Aorta (tissue), 5 donors: ENCODE results near the gene NDST1. TPM values are rescaled to one million over a fixed set of nuclear protein-coding genes. Genes with fewer than 3 reads are reported as not detected.

Source experiments
- ATAC-seq: fragments of 200-7000 bp; cut with Tn5 transposase; one replicate; pipeline ENCODE4 v1.9.1; 2022; ENCODE audit warnings: moderate library complexity; ENCODE audit not compliant: low FRiP score
- DNase-seq, 2 donors: peaks; one replicate each; pipeline ENCODE4 v3.0.0-alpha.2; 2020
- H3K27ac ChIP-seq, 2 donors: one replicate each; pipeline ENCODE4 v1.5.1; 2013; ENCODE audit warnings: low read length in 2 of 2, mild to moderate bottlenecking in 2 of 2, moderate library complexity in 2 of 2, control low read depth in 1 of 2, inconsistent platforms in 1 of 2, low read depth in 1 of 2
- H3K27me3 ChIP-seq, 2 donors: one replicate each; pipeline ENCODE4 v1.6.1; 2013; ENCODE audit warnings: control low read depth in 1 of 2, low read length in 1 of 2, mild to moderate bottlenecking in 1 of 2, moderate library complexity in 1 of 2; ENCODE audit not compliant: insufficient read depth in 2 of 2, control insufficient read depth in 1 of 2
- H3K36me3 ChIP-seq, 2 donors: one replicate each; pipeline ENCODE4 v1.6.1; 2013; ENCODE audit warnings: control low read depth in 1 of 2, low read length in 1 of 2, mild to moderate bottlenecking in 1 of 2; ENCODE audit not compliant: insufficient read depth in 2 of 2, control insufficient read depth in 1 of 2
- H3K4me1 ChIP-seq, 2 donors: one replicate each; pipeline ENCODE4 v1.6.1; 2013; ENCODE audit warnings: low read length in 2 of 2, control low read depth in 1 of 2, mild to moderate bottlenecking in 1 of 2, moderate library complexity in 1 of 2; ENCODE audit not compliant: insufficient read depth in 2 of 2, control insufficient read depth in 1 of 2
- H3K4me3 ChIP-seq, 2 donors: one replicate each; pipeline ENCODE4 v1.5.1; 2013; ENCODE audit warnings: low read length in 2 of 2, control low read depth in 1 of 2, mild to moderate bottlenecking in 1 of 2
- H3K9me3 ChIP-seq: one replicate; pipeline ENCODE4 v1.6.1; 2013; ENCODE audit warnings: mild to moderate bottlenecking, low read length; ENCODE audit not compliant: control insufficient read depth
- WGBS, 2 donors: extraction: QIAGEN DNeasy Blood & Tissue Kit; methylation state at CpG; one replicate each; pipeline ENCODE4 v1.1.7; 2013; 5-methylcytosine and 5-hydroxymethylcytosine counted together
- intact Hi-C, 2 donors: fragments of 100-400 bp; cut with DNase I; formaldehyde crosslinking; loops; one replicate each; pipeline versions ENCODE4 v1.14.2 to v1.15.0; 2022
- polyA plus RNA-seq, 2 donors: library from polyadenylated mRNA; stranded (reverse); fragments of 200-250 nt; gene quantifications; one replicate each; pipeline ENCODE4 v1.2.3, GENCODE V29; 2013
- total RNA-seq, 2 donors: library from RNA; stranded (reverse); fragmentation: NEBNext Ultra II Directional; extraction: Animal tissue kit (Norgen Biotek cat#: 25700); gene quantifications; one replicate each; pipeline ENCODE4 v1.2.1, GENCODE V29; 2021
- donor health status: healthy with polysubstance abuse.
- donor health status: Bipolar disorder and iron deficiency.
- donor health status: DM: no; HTN: no; CAD: no.
- donor health status: DM: no; HTN: no; CAD: no.
- donor health status: DM: yes; HTN: yes; CAD: no.

NDST1 gene
- total and polyA plus RNA-seq, 4 donors = 10.4 to 116 (median 43.1) TPM

- ATAC-seq (no peak), DNase-seq (no peak)
- Histone ChIP-seq H3K4me1 (peaks cover 11 to 25% of the 10 kb centered on the region in 2 donors), H3K27me3 (no peaks in the 10 kb centered on the region), H3K27ac (peak overlapping the region in 1 of 2 donors; percentile 80), H3K4me3 (no peak overlapping the region), H3K9me3 (no peaks in the 10 kb centered on the region), H3K36me3 (no peaks in the 10 kb centered on the region)
- WGBS, 2 donors = 35 to 46% methylated on average over 6 of the region's 6 CpGs
- intact Hi-C loops = no loop called here
Measured at GRCh38 chr5:150492621-150493020, 15.3 kb upstream of the NDST1 start.

DNA sequence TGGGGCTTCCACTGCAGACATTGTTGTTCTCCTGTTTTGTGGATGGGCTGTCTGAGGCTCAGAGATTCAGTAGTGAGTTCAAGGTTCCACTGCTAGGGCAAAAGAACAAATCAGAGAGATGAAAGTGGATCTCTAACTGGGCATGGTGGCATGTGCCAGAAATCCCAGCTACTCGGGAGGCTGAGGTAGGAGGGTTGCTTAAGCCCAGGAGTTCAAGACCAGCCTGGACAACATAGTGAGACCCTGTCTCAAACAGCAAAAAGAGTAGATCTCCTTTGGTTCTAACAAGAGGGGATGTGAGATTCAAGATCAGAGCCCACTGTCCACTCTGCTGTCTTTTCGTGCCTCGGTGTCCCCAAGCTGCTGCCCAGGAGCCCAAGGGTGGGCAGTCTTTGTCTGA, 11.8 kb upstream of the NDST1 start:
- H3K4me1 ChIP-seq = peaks cover 4 to 15% of the 10 kb centered on the region in 2 donors
- ATAC-seq = no peak

DNA sequence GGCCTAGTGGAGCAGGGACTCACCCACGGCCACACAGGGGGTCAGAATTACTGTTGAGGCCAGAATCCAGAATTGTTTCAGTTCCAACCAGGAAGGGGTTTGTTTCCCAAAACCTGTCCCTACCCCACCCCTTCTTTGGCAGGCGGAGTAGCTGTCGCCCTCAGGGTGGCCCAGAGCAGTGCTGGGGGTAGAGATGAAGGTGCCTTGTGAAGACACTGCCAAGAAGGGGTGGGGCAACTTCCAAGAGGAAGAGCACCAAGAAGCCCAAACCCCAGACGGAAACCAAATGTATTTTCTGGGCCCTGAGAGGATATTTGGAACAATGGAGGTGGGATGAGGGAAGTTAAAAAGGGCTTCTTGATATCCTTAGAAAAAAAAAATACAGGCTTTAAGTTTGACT, 11.4 kb upstream of the NDST1 start:
- Histone ChIP-seq H3K27me3 (no peaks in the 10 kb centered on the region), H3K27ac (peak overlapping the region; percentile 1 to 72), H3K4me3 (no peak overlapping the region), H3K36me3 (no peaks in the 10 kb centered on the region), H3K9me3 (no peaks in the 10 kb centered on the region), H3K4me1 (peaks cover 3 to 11% of the 10 kb centered on the region in 2 donors)
- ATAC-seq = no peak
- 56 to 57% methylated on average over 4 of the region's 4 CpGs for WGBS, 2 donors
- no peak for DNase-seq
- intact Hi-C loops = no loop called here

More for the DNA sequence above, 11.8 kb upstream of the NDST1 start:
- intact Hi-C loops = no loop called here
- Histone ChIP-seq H3K4me3 (no peak overlapping the region), H3K9me3 (no peaks in the 10 kb centered on the region), H3K36me3 (no peaks in the 10 kb centered on the region), H3K27ac (peak overlapping the region; percentile 1 to 72), H3K27me3 (no peaks in the 10 kb centered on the region)
- no peak for DNase-seq
- WGBS, 2 donors = 82 to 88% methylated on average over 3 of the region's 3 CpGs

DNA sequence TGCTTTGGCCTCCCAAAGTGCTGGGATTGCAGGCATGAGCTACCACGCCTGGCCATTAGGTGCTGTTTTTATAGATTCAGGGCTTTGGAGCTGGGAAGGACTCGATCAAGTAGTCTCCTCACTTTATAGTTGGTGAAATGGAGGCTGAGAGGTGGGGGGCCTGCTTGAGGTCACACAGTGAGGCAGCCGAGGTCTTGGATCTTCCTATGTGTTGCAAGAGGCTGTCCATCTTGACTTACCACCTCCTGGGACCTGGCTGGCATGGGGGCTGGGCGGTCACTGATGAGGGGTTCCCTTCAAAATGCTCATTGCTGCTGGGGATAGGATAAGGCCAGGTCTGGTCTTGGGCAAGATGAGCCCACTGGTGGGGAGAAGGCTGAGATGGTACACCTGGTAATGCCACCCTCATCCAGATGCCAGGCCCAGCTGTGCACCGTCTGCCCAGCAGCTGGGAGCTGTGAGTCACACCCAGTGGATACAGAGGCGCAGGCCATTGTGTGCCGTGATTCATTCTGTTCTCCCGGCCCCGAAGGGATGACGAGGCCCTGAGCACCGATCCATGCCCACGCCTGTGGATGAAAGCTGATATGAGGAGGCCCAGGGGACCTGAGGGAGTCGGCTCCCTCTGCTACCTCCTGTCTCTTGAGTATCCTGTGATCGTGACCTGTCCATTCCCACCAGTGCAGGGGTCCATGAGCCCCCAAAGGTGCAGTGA, 10.5 kb upstream of the NDST1 start:
- Histone ChIP-seq H3K4me1 (peaks cover 3 to 6% of the 10 kb centered on the region in 2 donors), H3K27me3 (no peaks in the 10 kb centered on the region), H3K36me3 (no peaks in the 10 kb centered on the region), H3K4me3 (no peak overlapping the region), H3K9me3 (no peaks in the 10 kb centered on the region), H3K27ac (peak overlapping the region; percentile 20 to 66)
- intact Hi-C loops = no loop called here
- peak; percentile 86 to 94 for DNase-seq
- 24 to 27% methylated on average over 14 of the region's 14 CpGs for WGBS, 2 donors
- peak; percentile 82 for ATAC-seq

GRCh38 chr5:150497989-150498317, 10.0 kb upstream of the NDST1 start:
- Histone ChIP-seq H3K36me3 (no peaks in the 10 kb centered on the region), H3K4me3 (no peak overlapping the region), H3K27ac (peak overlapping the region; percentile 20 to 60), H3K4me1 (peaks cover 3 to 6% of the 10 kb centered on the region in 2 donors), H3K27me3 (no peaks in the 10 kb centered on the region), H3K9me3 (no peaks in the 10 kb centered on the region)
- ATAC-seq (peak; percentile 3), DNase-seq (no peak)
- whole genome bisulfite sequencing, 2 donors = 42 to 47% methylated on average over 5 of the region's 5 CpGs
- intact Hi-C loops = no loop called here

DNA sequence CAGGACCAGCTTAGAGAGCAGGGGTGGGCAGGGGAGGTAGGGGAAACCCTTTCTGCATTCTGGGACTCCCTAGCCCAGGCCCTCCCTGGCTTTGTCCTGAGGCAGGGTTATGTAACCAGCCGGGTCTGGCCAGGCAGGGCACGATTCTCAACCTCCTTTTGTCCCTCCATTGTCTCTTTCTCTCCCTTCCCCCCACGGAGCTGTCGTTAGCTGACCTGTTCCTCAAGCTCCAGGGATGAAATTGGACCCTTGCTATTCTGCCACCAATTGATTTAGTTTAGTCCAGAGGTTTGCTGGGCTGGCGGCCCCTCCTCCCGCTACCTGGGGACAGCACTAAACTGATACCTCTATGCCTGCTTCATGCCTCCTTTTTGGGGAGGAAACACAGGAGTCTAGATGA, 9.4 kb upstream of the NDST1 start:
- DNase-seq (no peak), ATAC-seq (no peak)
- no peaks in the 10 kb centered on the region for H3K36me3 ChIP-seq
- H3K4me1 ChIP-seq = peaks cover 3 to 6% of the 10 kb centered on the region in 2 donors
- no peak overlapping the region for H3K4me3 ChIP-seq
- no peaks in the 10 kb centered on the region for H3K9me3 ChIP-seq
- no peaks in the 10 kb centered on the region for H3K27me3 ChIP-seq
- 35 to 42% methylated on average over 6 of the region's 6 CpGs for WGBS, 2 donors
- H3K27ac ChIP-seq = no peak overlapping the region
- intact Hi-C loops = no loop called here

- no peaks in the 10 kb centered on the region for H3K9me3 ChIP-seq
- H3K4me1 ChIP-seq = peaks cover 3 to 6% of the 10 kb centered on the region in 2 donors
- no peak overlapping the region for H3K4me3 ChIP-seq
- DNase-seq (no peak), ATAC-seq (no peak)
- H3K27me3 ChIP-seq = no peaks in the 10 kb centered on the region
- no peak overlapping the region for H3K27ac ChIP-seq
- H3K36me3 ChIP-seq = no peaks in the 10 kb centered on the region
- intact Hi-C loops = no loop called here
Measured at GRCh38 chr5:150498971-150499370, 9.0 kb upstream of the NDST1 start.

DNA sequence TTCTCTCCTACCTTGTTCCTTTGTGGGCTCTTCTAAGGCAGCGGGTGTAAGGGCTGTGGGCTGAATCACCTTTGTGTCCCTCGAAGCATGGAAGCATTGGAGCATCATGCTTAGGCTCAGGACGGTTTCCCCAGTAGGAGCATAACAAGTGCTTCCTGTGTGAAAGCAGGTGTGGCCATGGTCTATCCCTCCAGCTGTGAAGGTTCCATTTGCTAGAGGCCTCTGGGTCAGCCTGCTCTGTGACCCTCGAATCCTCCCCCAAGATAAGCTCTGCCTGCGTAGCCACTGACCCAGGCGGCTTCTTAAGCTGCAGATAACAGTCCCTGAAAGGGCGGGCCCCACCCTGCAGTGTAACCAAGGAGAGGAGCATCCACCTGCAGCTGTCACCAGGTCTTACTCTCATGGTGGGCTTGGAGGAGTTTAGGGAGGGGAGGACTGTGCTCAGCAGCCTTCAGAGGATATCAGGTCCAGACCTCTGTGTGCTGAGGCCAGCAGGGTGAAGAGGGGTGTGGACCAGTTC, 8.4 kb upstream of the NDST1 start:
- H3K4me3 ChIP-seq = no peak overlapping the region
- H3K4me1 ChIP-seq = peaks cover 3 to 6% of the 10 kb centered on the region in 2 donors
- intact Hi-C loops = no loop called here
- no peak overlapping the region for H3K27ac ChIP-seq
- no peaks in the 10 kb centered on the region for H3K36me3 ChIP-seq
- no peak for ATAC-seq
- no peaks in the 10 kb centered on the region for H3K27me3 ChIP-seq
- 82 to 84% methylated on average over 7 of the region's 7 CpGs for WGBS, 2 donors
- no peaks in the 10 kb centered on the region for H3K9me3 ChIP-seq
- no peak for DNase-seq

- H3K4me3 ChIP-seq = no peak overlapping the region
- H3K27ac ChIP-seq = no peak overlapping the region
- H3K4me1 ChIP-seq = peaks cover 3 to 6% of the 10 kb centered on the region in 2 donors
- intact Hi-C loops = no loop called here
- ATAC-seq = no peak
- no peak for DNase-seq
- no peaks in the 10 kb centered on the region for H3K27me3 ChIP-seq
- 52 to 60% methylated on average over 3 of the region's 3 CpGs for WGBS, 2 donors
- no peaks in the 10 kb centered on the region for H3K36me3 ChIP-seq
- H3K9me3 ChIP-seq = no peaks in the 10 kb centered on the region
Measured at GRCh38 chr5:150500328-150500841, 7.5 kb upstream of the NDST1 start.
